Gastrocnemius medialis (tissue), 4 donors: ENCODE measurements around the gene ZEB2. TPM values are rescaled to one million over a fixed set of nuclear protein-coding genes. Genes with fewer than 3 reads are reported as not detected.

Experiments used
- ATAC-seq, 2 donors: fragments of 150-250 bp; one replicate each; pipeline ENCODE4 v1.9.1; 2016
- DNase-seq, 2 donors: peaks; one replicate each; pipeline ENCODE4 v3.0.0-alpha.2; 2019
- H3K27ac ChIP-seq, 4 donors: fragments of 200-600 bp; sonication (generic); 1 replicate in 1 of 4; 2 replicates in 3 of 4; pipeline ENCODE4 v1.5.1; 2016 to 2018; ENCODE audit warnings: mild to moderate bottlenecking in 2 of 4, moderate library complexity in 1 of 4
- H3K27me3 ChIP-seq, 3 donors: fragments of 200-600 bp; sonication (generic) in 2 of 3; 1 replicate in 1 of 3; 2 replicates in 2 of 3; pipeline versions ENCODE4 v1.5.1 to v1.6.0; 2016 to 2019; ENCODE audit warnings: mild to moderate bottlenecking in 1 of 3, moderate library complexity in 1 of 3
- H3K36me3 ChIP-seq, 2 donors: fragments of 200-600 bp; sonication (generic) in 1 of 2; one replicate each; pipeline ENCODE4 v1.5.1; 2017 to 2018
- H3K4me1 ChIP-seq, 2 donors: fragments of 200-600 bp; sonication (generic) in 1 of 2; one replicate each; pipeline ENCODE4 v1.5.1; 2016 to 2017; ENCODE audit warnings: mild to moderate bottlenecking in 2 of 2
- H3K4me3 ChIP-seq, 4 donors: fragments of 200-600 bp; sonication (generic) in 3 of 4; 1 replicate in 1 of 4; 2 replicates in 3 of 4; pipeline ENCODE4 v1.5.1; 2016 to 2019; ENCODE audit warnings: mild to moderate bottlenecking in 2 of 4
- H3K9me3 ChIP-seq, 3 donors: fragments of 200-600 bp; sonication (generic) in 2 of 3; 1 replicate in 1 of 3; 2 replicates in 2 of 3; pipeline ENCODE4 v1.5.1; 2016 to 2019
- CTCF ChIP-seq, 5 experiments: fragments of 450-650 bp in 3 of 5; fragments of 200-600 bp in 2 of 5; sonication (generic) in 2 of 5; IDR thresholded peaks in 4 of 5; conservative IDR thresholded peaks in 1 of 5; 1 replicate in 4 of 5; 2 replicates in 1 of 5; pipeline ENCODE4 v1.5.1; 2016 to 2019; ENCODE audit warnings: antibody characterized with exemption in 5 of 5, mild to moderate bottlenecking in 3 of 5, moderate library complexity in 3 of 5
- POLR2A ChIP-seq, 2 donors: fragments of 450-650 bp; IDR thresholded peaks; one replicate each; pipeline ENCODE4 v1.6.1; 2017; ENCODE audit warnings: antibody characterized with exemption in 2 of 2, mild to moderate bottlenecking in 2 of 2, moderate library complexity in 2 of 2
- in situ Hi-C, 4 donors: fragments of 200-750 bp; cut with MboI; loops; one replicate each; pipeline versions ENCODE4 v1.15.0 to v1.8.0; 2017; ENCODE audit warnings: low sequenced_read_pairs in 4 of 4
- intact Hi-C: fragments of 100-400 bp; cut with DNase I; formaldehyde crosslinking; loops from one replicate; pipeline ENCODE4 v1.15.1; 2023; ENCODE audit warnings: low total_unique reads
- total RNA-seq, 4 donors: library from RNA; depleted of rRNA; stranded (reverse); fragments of >200 nt; gene quantifications; one replicate each; pipeline versions ENCODE4 v1.1.0 to v1.2.3, GENCODE V29; 2016

ZEB2 gene
- total RNA-seq, 4 donors from 2014 or later: 21.2 to 27.6 (median 22.9) TPM

GRCh38 chr2:144430722-144431391 is 89.1 kb downstream of the ZEB2 start:
- no peaks in the 10 kb centered on the region for H3K9me3 ChIP-seq
- intact Hi-C loops (no loop called here), in situ Hi-C loops (no loop called here)
- no peaks in the 10 kb centered on the region for H3K36me3 ChIP-seq
- H3K27me3 ChIP-seq: no peaks in the 10 kb centered on the region
- H3K27ac ChIP-seq: peak overlapping the region; percentile 40 to 74 (median 70)
- peak; percentile 82 to 91 for ATAC-seq
- H3K4me3 ChIP-seq: peak overlapping the region; percentile 28 to 32 (median 30)
- no peak for TF ChIP-seq CTCF (IDR thresholded peaks at IDR 0.05 in 4 of 5, conservative IDR thresholded peaks at IDR 0.05 in 1 of 5)
- TF ChIP-seq POLR2A (IDR thresholded peaks at IDR 0.05): no peak
- no peak for DNase-seq
- peaks cover 23 to 32% of the 10 kb centered on the region in 2 donors for H3K4me1 ChIP-seq

- intact Hi-C loops (no loop called here), in situ Hi-C loops (no loop called here)
- no peak overlapping the region for H3K4me3 ChIP-seq
These were observed 90.4 kb downstream of the ZEB2 start for GRCh38 chr2:144429396-144430112.

GRCh38 chr2:144426981-144427479 is 92.9 kb downstream of the ZEB2 start:
- Histone ChIP-seq H3K4me1 (peaks cover 16 to 23% of the 10 kb centered on the region in 2 donors), H3K36me3 (peaks cover 0 to 3% of the 10 kb centered on the region in 2 donors), H3K4me3 (no peak overlapping the region), H3K27ac (peak overlapping the region in 2 of 4 donors; percentile 9 to 41), H3K9me3 (no peaks in the 10 kb centered on the region), H3K27me3 (no peaks in the 10 kb centered on the region)
- no peak for DNase-seq
- ATAC-seq: no peak
- in situ Hi-C loops: no loop called here
- intact Hi-C loops: no loop called here
- TF ChIP-seq POLR2A (IDR thresholded peaks at IDR 0.05): no peak
- TF ChIP-seq CTCF (IDR thresholded peaks at IDR 0.05 in 4 of 5, conservative IDR thresholded peaks at IDR 0.05 in 1 of 5): no peak

More at GRCh38 chr2:144429396-144430112, 90.4 kb downstream of the ZEB2 start:
- Histone ChIP-seq H3K27ac (peak overlapping the region; percentile 3 to 74 (median 70)), H3K27me3 (no peaks in the 10 kb centered on the region), H3K4me1 (peaks cover 23 to 32% of the 10 kb centered on the region in 2 donors), H3K36me3 (peaks cover 0 to under 1% of the 10 kb centered on the region in 2 donors), H3K9me3 (no peaks in the 10 kb centered on the region)
- DNase-seq (no peak), ATAC-seq (no peak)
- TF ChIP-seq CTCF (IDR thresholded peaks at IDR 0.05 in 4 of 5, conservative IDR thresholded peaks at IDR 0.05 in 1 of 5): no peak
- TF ChIP-seq POLR2A (IDR thresholded peaks at IDR 0.05): no peak

- Histone ChIP-seq H3K27ac (peak overlapping the region in 2 of 4 donors; percentile 4 to 9), H3K4me1 (peaks cover 15 to 19% of the 10 kb centered on the region in 2 donors)
These were observed 93.6 kb downstream of the ZEB2 start for GRCh38 chr2:144426355-144426754.

More at GRCh38 chr2:144426355-144426754, 93.6 kb downstream of the ZEB2 start:
- DNase-seq (no peak), ATAC-seq (no peak)
- no peak for TF ChIP-seq CTCF (IDR thresholded peaks at IDR 0.05 in 4 of 5, conservative IDR thresholded peaks at IDR 0.05 in 1 of 5)
- no peak for TF ChIP-seq POLR2A (IDR thresholded peaks at IDR 0.05)
- Histone ChIP-seq H3K4me3 (no peak overlapping the region), H3K9me3 (no peaks in the 10 kb centered on the region), H3K27me3 (no peaks in the 10 kb centered on the region), H3K36me3 (peaks cover 0 to 3% of the 10 kb centered on the region in 2 donors)
- in situ Hi-C loops (no loop called here), intact Hi-C loops (no loop called here)
